Measurements from ENCODE around the gene STOML1. TPM values are rescaled to one million over a fixed set of nuclear protein-coding genes. Genes with fewer than 3 reads are reported as not detected.

The STOML1 gene
- total RNA-seq, 1 experiment from 2014 or later = 2.5 TPM

DNA sequence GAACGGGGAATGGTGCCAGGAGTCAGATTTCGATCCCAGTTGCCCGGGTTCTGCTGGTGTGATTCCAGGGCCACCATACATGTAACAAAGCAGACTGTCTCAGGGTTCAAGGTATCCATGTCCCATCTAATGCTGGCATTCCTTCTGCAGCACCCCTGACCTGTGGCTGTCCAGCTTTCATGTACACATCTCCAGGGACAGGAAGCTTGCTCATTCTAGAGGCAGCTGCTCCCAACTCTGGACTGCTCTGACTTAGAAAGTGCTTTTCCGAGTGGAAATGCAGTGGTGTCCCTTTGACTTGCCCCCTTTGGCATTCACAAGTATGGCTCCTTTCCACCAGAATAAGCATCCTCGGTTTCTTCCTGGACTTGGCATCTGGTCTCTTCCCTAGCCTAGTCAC is 33.3 kb upstream of the STOML1 start:
- peaks cover 16 to 23% (median 22%) of the 10 kb centered on the region in 3 experiments; a peak in 6 of 7 replicates for H3K36me3 Mint-ChIP-seq (ENCODE audit: insufficient read depth in 1 of 3, low read depth in 3 of 3)
- no peak overlapping the region for H4K5ac ChIP-seq (ENCODE audit: insufficient read length, low read depth, low read length)

More for the DNA sequence above, 33.3 kb upstream of the STOML1 start:
- H3K4me2 ChIP-seq (ENCODE audit: insufficient read depth, insufficient read length, low read length) = no peak overlapping the region
- H3K4me1 ChIP-seq (ENCODE audit: insufficient read depth, low read length) = no peaks in the 10 kb centered on the region
- no peak overlapping the region for H2BK5ac ChIP-seq (ENCODE audit: insufficient read length, low read length)
- H4K91ac ChIP-seq (ENCODE audit: insufficient read length, low read depth, low read length) = no peak overlapping the region
- TF ChIP-seq, protein P1, sequence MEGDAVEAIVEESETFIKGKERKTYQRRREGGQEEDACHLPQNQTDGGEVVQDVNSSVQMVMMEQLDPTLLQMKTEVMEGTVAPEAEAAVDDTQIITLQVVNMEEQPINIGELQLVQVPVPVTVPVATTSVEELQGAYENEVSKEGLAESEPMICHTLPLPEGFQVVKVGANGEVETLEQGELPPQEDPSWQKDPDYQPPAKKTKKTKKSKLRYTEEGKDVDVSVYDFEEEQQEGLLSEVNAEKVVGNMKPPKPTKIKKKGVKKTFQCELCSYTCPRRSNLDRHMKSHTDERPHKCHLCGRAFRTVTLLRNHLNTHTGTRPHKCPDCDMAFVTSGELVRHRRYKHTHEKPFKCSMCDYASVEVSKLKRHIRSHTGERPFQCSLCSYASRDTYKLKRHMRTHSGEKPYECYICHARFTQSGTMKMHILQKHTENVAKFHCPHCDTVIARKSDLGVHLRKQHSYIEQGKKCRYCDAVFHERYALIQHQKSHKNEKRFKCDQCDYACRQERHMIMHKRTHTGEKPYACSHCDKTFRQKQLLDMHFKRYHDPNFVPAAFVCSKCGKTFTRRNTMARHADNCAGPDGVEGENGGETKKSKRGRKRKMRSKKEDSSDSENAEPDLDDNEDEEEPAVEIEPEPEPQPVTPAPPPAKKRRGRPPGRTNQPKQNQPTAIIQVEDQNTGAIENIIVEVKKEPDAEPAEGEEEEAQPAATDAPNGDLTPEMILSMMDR (conservative IDR thresholded peaks at IDR 0.05) = no peak
- Mint-ChIP-seq H3K4me1 (no peaks in the 10 kb centered on the region), H3K27me3 (ENCODE audit: low read depth) (no peaks in the 10 kb centered on the region), H3K9me3 (no peaks in the 10 kb centered on the region), H3K27ac (peak overlapping the region in 1 of 3 experiments; percentile 39; a peak in 2 of 7 replicates), H3K4me3 (no peak overlapping the region)
- H3T11ph ChIP-seq (ENCODE audit: low read length) = no peak overlapping the region
- H2BK15ac ChIP-seq (ENCODE audit: low read depth, low read length) = no peak overlapping the region
- no peak overlapping the region for H3K18ac ChIP-seq (ENCODE audit: insufficient read length, low read depth, low read length)
- no peaks in the 10 kb centered on the region for H4K20me1 ChIP-seq (ENCODE audit: control insufficient read depth, insufficient read depth, insufficient read length)
- no peak for DNase-seq
- H2AFZ ChIP-seq (ENCODE audit: low read length) = no peak overlapping the region
- no peaks in the 10 kb centered on the region for H3K27me3 ChIP-seq (ENCODE audit: insufficient read depth, low read length)
- H3K23me2 ChIP-seq (ENCODE audit: insufficient read length, low read depth, low read length, poor library complexity, severe bottlenecking) = no peaks in the 10 kb centered on the region
- no peak overlapping the region for H4K8ac ChIP-seq (replicated peaks; ENCODE audit: insufficient read length, low read depth, low read length)
- no peaks in the 10 kb centered on the region for H3K9me3 ChIP-seq (ENCODE audit: control insufficient read depth, low read depth, low read length)
- H3K79me2 ChIP-seq (ENCODE audit: insufficient read depth, low read length) = no peaks in the 10 kb centered on the region
- no peak overlapping the region for H2BK20ac ChIP-seq (ENCODE audit: low read depth, low read length, poor library complexity, severe bottlenecking)
- no peak overlapping the region for H2BK12ac ChIP-seq (ENCODE audit: insufficient read length, low read depth, low read length)
- H3K14ac ChIP-seq (ENCODE audit: insufficient read depth, low read length) = no peak overlapping the region
- no peak overlapping the region for H2BK120ac ChIP-seq (ENCODE audit: low read depth, low read length, poor library complexity, severe bottlenecking)
- no peak overlapping the region for H3K56ac ChIP-seq (ENCODE audit: insufficient read length, low read depth, low read length)
- H3K9ac ChIP-seq (ENCODE audit: extremely low read depth, insufficient read length, low read length) = no peak overlapping the region
- no peaks in the 10 kb centered on the region for H3K79me1 ChIP-seq (ENCODE audit: insufficient read depth, low read depth, low read length, poor library complexity, severe bottlenecking)
- no CpG with 5 or more reads among the region's 5 CpGs for WGBS (ENCODE audit: extremely low coverage, insufficient read length, low lambda C conversion rate)
- no peak overlapping the region for H3K23ac ChIP-seq (ENCODE audit: insufficient read length, low read depth, low read length)
- H2AK5ac ChIP-seq (ENCODE audit: insufficient read length, low read length) = no peak overlapping the region
- no peak overlapping the region for H3K4ac ChIP-seq (ENCODE audit: low read depth, low read length)
- no peak overlapping the region for H3K27ac ChIP-seq (ENCODE audit: insufficient read length, low read depth, low read length)

Data from H9 (cell line).